ENCODE results near the gene CS.
"Not testable (repeated sequence)": the region's sequence is repeated elsewhere in the genome, so short reads cannot be mapped to it uniquely, and the experiment has no call there.

CS gene

GRCh38 chr12:56326126-56326525, 26.0 kb upstream of the CS start:
- intact Hi-C loops (cut with DNase I), result no loop called here
- DNase-seq, result no peak

GRCh38 chr12:56324206-56324605, 24.1 kb upstream of the CS start:
- intact Hi-C loops (cut with DNase I), result no loop called here
- no peak for DNase-seq

- DNase-seq; intact Hi-C loops (cut with DNase I): not testable (repeated sequence)
Observed at GRCh38 chr12:56321610-56322009, 21.5 kb upstream of the CS start.

GRCh38 chr12:56321027-56321426, 20.9 kb upstream of the CS start:
- no peak for DNase-seq
- intact Hi-C loops (cut with DNase I), result no loop called here

GRCh38 chr12:56317675-56318074, 17.5 kb upstream of the CS start:
- no peak for DNase-seq
- intact Hi-C loops (cut with DNase I), result no loop called here

GRCh38 chr12:56315622-56316473, 15.7 kb upstream of the CS start, which contains the start of gene CNPY2:
Gene CNPY2 (minus strand): TSS chr12:56315988. CDS start chr12:56315217, 771 bp downstream.
- intact Hi-C loops (cut with DNase I), result no loop called here

GRCh38 chr12:56315249-56315621, 15.1 kb upstream of the CS start:
- intact Hi-C loops (cut with DNase I), result no loop called here
- peak in 39 of 42 donors; percentile 22 to 85 (median 62) for DNase-seq

More at GRCh38 chr12:56315622-56316473, 15.7 kb upstream of the CS start, which contains the start of gene CNPY2:
- peak; percentile 83 to 99 (median 92) for DNase-seq

GRCh38 chr12:56311003-56311402, 10.9 kb upstream of the CS start:
- DNase-seq, result no peak
- intact Hi-C loops (cut with DNase I), result no loop called here

- intact Hi-C loops (cut with DNase I), result no loop called here
- DNase-seq, result no peak
Observed at GRCh38 chr12:56308714-56309113, 8.6 kb upstream of the CS start.

GRCh38 chr12:56307221-56307965, 7.3 kb upstream of the CS start:
- intact Hi-C loops (cut with DNase I), result no loop called here
- DNase-seq, result no peak

GRCh38 chr12:56304872-56305590, 4.9 kb upstream of the CS start:
- DNase-seq, result no peak
- intact Hi-C loops (cut with DNase I), result no loop called here

- no peak for DNase-seq
- intact Hi-C loops (cut with DNase I), result no loop called here
Observed at GRCh38 chr12:56304276-56304675, 4.1 kb upstream of the CS start.

- peak in 2 of 42 donors; percentile 19 to 24 for DNase-seq
Observed at GRCh38 chr12:56300644-56301464, 724 bp upstream of the CS start.

GRCh38 chr12:56299308-56299852, 750 bp downstream of the CS start:
- DNase-seq, result peak in 8 of 42 donors; percentile 7 to 46 (median 14)
- intact Hi-C loops (cut with DNase I), result loop anchor here (5.0 kb wide), 1 partner anchor 42 kb away; the partner anchor contains the start of gene ANKRD52

More at GRCh38 chr12:56300644-56301464, 724 bp upstream of the CS start:
- intact Hi-C loops (cut with DNase I), result no loop called here

- intact Hi-C loops (cut with DNase I), result loop anchor here (5.0 kb wide), 1 partner anchor 42 kb away; the partner anchor contains the start of gene ANKRD52
- no peak for DNase-seq
Observed at GRCh38 chr12:56298828-56299227, 1.3 kb downstream of the CS start.

GRCh38 chr12:56297400-56297799, 2.7 kb downstream of the CS start:
- intact Hi-C loops (cut with DNase I), result loop anchor here (5.0 kb wide), 1 partner anchor 40 kb away; the partner anchor contains the start of gene ANKRD52
- DNase-seq, result no peak

GRCh38 chr12:56296295-56296694, 3.8 kb downstream of the CS start:
- DNase-seq, result no peak
- intact Hi-C loops (cut with DNase I), result loop anchor here (5.0 kb wide), 1 partner anchor 39 kb away; the partner anchor contains the start of gene ANKRD52

GRCh38 chr12:56293795-56294194, 6.3 kb downstream of the CS start:
- intact Hi-C loops (cut with DNase I), result no loop called here
- DNase-seq, result no peak

Data from head of caudate nucleus (tissue), 42 donors.